ENCODE results near the gene TBC1D4.

DNA sequence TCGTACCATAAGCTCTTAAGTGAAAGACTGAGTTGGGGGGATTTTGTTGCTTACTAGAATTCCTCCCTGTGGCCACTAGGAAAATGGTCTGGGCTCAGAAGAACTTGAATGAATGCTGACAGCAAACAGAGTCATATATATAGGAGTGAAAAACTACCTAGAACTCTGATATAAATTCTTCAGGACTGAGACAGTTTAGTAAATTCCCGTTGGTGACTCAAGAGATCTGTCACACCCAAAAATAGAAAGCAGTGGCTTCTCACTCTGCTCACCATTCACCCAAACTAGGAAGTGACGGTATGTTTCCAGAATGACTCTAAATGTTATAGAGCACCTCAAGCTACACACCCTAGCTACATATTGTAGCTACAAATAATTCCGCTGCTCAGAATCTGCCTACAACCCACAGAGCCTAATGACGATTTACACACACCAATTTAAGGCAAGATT is 116.2 kb downstream of the TBC1D4 start:
- TF ChIP-seq TAF1 (IDR thresholded peaks at IDR 0.05; ENCODE audit: low read depth), result no peak
- no peak for TF ChIP-seq EZH2 (IDR thresholded peaks at IDR 0.05; ENCODE audit: borderline replicate concordance, insufficient read depth, low read length, poor library complexity, severe bottlenecking)
- TF ChIP-seq, protein P1, sequence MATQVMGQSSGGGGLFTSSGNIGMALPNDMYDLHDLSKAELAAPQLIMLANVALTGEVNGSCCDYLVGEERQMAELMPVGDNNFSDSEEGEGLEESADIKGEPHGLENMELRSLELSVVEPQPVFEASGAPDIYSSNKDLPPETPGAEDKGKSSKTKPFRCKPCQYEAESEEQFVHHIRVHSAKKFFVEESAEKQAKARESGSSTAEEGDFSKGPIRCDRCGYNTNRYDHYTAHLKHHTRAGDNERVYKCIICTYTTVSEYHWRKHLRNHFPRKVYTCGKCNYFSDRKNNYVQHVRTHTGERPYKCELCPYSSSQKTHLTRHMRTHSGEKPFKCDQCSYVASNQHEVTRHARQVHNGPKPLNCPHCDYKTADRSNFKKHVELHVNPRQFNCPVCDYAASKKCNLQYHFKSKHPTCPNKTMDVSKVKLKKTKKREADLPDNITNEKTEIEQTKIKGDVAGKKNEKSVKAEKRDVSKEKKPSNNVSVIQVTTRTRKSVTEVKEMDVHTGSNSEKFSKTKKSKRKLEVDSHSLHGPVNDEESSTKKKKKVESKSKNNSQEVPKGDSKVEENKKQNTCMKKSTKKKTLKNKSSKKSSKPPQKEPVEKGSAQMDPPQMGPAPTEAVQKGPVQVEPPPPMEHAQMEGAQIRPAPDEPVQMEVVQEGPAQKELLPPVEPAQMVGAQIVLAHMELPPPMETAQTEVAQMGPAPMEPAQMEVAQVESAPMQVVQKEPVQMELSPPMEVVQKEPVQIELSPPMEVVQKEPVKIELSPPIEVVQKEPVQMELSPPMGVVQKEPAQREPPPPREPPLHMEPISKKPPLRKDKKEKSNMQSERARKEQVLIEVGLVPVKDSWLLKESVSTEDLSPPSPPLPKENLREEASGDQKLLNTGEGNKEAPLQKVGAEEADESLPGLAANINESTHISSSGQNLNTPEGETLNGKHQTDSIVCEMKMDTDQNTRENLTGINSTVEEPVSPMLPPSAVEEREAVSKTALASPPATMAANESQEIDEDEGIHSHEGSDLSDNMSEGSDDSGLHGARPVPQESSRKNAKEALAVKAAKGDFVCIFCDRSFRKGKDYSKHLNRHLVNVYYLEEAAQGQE (IDR thresholded peaks at IDR 0.05; ENCODE audit: borderline replicate concordance), result no peak
- TF ChIP-seq POLR2AphosphoS5 (IDR thresholded peaks at IDR 0.05), result no peak
- TF ChIP-seq, protein P2, sequence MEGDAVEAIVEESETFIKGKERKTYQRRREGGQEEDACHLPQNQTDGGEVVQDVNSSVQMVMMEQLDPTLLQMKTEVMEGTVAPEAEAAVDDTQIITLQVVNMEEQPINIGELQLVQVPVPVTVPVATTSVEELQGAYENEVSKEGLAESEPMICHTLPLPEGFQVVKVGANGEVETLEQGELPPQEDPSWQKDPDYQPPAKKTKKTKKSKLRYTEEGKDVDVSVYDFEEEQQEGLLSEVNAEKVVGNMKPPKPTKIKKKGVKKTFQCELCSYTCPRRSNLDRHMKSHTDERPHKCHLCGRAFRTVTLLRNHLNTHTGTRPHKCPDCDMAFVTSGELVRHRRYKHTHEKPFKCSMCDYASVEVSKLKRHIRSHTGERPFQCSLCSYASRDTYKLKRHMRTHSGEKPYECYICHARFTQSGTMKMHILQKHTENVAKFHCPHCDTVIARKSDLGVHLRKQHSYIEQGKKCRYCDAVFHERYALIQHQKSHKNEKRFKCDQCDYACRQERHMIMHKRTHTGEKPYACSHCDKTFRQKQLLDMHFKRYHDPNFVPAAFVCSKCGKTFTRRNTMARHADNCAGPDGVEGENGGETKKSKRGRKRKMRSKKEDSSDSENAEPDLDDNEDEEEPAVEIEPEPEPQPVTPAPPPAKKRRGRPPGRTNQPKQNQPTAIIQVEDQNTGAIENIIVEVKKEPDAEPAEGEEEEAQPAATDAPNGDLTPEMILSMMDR (IDR thresholded peaks at IDR 0.05; ENCODE audit: poor library complexity, severe bottlenecking), result no peak
- TF ChIP-seq EP300 (conservative IDR thresholded peaks at IDR 0.05; ENCODE audit: poor library complexity, severe bottlenecking), result no peak
- TF ChIP-seq RAD21 (conservative IDR thresholded peaks at IDR 0.05), result no peak
